Cerebellar nuclear complex (tissue), 1 donor: ENCODE measurements around the gene FOXS1.
"Not testable (repeated sequence)": the region's sequence is repeated elsewhere in the genome, so short reads cannot be mapped to it uniquely, and the experiment has no call there.

ENCODE experiments used
- DNase-seq, 2 experiments: peaks; one replicate each; lab custom pipeline; 2025; lab: John Stamatoyannopoulos, UW

Gene FOXS1

GRCh38 chr20:31840906-31841816, 4.2 kb downstream of the FOXS1 start:
- no peak for DNase-seq

DNA sequence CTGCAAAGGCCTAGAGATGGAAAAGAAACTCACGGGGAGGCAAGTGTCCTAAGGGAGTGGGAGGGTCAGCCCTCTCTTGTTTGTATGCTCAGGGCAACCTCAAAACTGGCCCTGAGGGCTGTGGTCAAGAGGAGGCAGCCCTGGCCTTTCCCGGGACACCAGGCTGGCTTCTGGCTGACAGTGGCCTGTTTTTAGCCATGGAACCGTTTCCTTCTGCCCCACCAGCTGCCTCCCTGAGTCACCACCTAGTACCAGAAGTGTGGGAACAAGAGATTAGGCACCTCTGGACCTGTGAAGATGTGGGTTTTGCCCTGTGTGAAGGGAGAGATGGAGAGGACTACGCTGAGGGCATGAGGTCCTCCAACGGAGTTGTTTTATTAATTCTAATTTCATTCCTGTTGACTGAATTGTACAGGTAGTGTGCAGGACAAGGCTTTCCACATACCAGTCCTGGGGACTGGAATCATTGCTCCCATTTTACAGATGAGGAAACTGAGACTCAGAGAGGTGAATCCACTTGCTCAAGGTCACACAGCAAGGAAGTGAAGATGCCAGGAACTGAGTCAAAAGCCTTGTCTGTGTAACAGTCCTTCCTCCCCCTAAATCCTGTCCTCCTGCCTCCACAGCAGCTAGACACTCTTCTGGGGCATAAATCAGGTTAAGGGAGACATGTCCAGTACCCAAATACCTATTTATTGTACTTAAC, 5.5 kb downstream of the FOXS1 start:
- no peak for DNase-seq

DNA sequence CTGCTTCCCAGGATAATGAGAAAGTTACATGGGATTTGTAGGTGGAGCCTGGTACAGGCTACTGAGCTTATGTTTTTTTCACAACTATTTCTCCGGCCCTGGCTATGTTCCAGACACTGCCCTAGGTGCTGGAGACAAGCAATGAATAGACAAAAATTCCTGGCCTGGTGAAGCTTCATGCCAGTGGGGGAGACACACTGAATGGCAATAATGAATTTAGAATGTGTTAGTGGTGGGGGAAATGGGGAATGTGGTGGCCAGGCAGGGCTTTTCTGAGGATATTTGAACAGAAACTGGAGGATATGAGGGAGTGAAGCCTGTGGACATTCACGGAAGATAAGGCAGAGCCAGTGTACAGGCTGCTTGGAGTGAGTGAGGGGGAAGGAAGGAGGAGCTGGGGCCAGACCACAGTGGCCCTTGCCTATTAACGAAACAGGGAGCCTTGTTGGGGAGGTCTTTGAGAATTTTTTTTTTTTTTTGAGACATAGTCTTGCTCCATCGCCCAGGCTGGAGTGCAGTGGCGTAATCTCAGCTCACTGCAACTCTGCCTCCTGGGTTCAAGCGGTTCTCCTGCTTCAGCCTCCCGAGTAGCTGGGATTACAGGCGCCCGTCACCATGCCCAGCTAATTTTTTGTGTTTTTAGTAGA, 6.6 kb downstream of the FOXS1 start:
- DNase-seq, result no peak

- no peak for DNase-seq
These were observed 7.5 kb downstream of the FOXS1 start for GRCh38 chr20:31837896-31838397.

GRCh38 chr20:31836853-31837608, 8.4 kb downstream of the FOXS1 start:
- no peak for DNase-seq

DNA sequence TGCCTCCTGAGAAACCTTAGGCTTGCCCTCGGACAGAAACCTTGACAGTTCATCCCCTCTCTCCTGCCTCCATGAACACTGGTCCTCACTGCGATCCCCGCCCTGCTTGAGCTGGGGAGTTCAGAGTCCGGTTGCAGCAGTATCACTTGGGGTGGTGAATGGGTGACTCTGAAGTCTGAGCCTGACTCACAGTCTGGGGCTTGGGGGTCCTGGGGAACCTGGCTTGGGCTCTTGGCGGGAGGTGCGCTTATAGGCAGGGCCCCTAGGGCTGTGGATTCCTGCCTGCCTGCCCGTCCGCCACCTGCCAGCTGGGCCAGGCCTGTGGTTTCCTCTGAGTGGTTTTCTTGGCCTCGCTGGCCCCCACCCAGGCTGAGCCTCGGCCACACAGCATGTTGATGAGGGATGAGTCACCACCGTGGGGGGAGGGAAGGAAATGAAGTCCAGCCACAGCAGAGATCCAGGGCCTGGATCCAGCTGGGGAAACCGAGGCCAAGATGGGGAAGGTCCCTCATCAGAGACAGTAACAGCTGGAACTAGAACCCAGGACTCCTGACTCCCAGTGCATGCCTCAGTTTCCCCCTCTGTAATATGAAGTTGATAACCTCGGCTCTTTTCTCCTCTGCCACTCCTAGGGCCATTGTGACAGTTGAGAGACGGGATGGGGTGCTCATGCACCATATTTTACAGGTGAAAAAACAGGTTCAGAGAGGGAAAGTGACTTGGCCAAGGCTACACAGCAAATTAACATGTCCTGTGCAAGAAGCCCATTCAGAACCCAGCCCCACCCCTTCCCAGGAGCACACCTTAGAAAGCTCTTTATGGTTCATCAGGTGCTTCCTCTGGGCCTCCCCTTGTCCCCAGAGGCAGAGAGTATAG, 9.2 kb downstream of the FOXS1 start:
- DNase-seq, result no peak

- no peak for DNase-seq
These were observed 9.8 kb downstream of the FOXS1 start for GRCh38 chr20:31835554-31835953.

DNA sequence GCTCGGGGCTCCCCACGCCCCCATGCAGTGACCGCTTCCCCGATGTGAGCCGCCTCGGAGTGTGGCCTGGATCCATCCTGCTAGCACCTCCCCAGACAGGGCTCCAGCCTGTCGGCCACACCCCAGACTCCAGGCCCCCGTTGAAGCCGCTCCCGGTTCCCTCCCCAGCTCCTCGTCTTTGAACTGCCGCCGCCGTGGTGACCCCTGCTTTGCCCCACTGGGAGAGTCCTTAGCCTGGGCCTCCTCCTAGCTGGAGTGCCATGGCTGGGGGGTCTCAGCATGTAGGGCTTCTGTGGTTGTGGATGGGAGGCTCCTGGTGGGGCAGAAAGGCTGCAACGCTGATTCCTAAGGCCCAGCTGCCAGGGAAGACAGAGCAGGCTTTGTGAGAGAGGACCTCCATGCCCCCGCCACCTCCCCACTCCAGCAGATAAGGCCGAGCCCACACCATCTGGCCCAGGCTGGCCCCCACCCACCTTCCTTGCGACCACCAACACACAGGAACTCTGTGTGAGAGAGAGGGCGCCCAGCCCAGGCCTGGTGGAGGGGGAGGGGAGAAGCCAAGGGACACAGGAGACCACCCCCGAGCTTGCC, 11.4 kb downstream of the FOXS1 start:
- DNase-seq, result no peak

GRCh38 chr20:31833130-31833930, 12.1 kb downstream of the FOXS1 start:
- DNase-seq, result no peak

GRCh38 chr20:31831771-31832306, 13.6 kb downstream of the FOXS1 start:
- DNase-seq, result no peak

DNA sequence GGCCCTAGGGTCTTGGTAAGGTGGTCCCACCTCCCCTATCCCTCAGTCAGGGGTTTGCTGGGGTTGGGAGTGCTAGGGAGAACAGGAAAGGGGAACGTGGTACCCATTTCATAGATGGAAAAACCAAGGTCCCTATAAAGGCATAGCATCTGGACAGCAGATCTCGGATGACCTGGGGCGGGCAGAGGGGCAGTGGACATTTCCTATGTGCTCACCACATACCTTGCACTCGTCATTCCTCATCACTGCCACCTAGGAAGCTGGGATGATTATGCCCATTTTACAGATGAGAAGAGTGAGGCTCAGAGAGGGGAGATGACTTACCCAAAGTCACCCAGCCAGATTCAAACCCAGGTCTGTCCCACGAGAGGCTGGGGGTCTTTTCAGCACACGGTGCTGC, 14.2 kb downstream of the FOXS1 start:
- DNase-seq, result no peak

DNA sequence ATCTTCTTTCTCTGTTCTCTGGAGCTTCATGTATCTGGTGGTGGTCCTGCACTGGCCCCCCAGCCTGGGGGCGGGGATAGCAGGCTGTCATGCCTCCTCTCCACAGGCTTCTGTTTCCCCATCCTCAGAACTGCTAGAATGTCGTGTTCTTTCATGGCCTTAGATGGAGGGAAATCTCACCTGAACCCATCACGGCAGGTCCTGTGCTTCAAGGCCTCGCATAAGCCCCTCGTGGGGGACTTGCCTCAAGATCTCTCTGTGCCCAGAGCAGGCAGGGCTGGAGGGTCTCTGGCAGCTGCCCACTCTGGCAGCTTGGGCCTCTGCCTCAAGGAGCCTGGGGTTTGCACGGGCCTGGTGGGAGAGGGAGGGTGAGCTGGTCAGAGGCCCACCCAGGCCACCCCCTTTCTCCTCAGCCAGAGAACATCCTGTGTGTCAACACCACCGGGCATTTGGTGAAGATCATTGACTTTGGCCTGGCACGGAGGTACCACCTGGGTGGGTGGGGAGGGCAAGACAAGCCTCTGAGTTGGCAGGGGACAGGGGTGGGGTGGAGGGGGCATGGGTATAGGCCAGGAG, 14.9 kb downstream of the FOXS1 start:
- DNase-seq, result no peak

- DNase-seq, result no peak
These were observed 15.7 kb downstream of the FOXS1 start for GRCh38 chr20:31829731-31830130.

- DNase-seq, result not testable (repeated sequence)
These were observed 17.4 kb downstream of the FOXS1 start for GRCh38 chr20:31828016-31828415.

DNA sequence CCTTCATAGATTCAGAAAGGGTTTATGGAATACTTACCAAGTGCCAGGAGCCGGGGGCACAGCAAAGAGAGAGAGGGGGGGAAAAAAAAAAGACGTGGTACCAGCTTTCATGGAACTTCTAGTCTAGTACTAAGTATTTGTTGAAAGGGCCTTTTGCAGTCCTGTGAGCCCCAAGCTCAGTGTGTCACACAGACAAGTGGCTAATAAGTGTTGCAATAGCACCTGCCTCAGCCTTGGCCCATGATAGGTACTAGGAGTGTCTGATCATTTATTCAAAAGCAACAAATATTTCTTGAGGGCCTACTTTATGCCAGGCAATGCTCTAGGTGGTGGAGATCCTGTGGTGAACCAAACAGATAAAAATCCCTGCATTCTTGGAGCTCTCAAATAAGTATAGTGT, 18.3 kb downstream of the FOXS1 start:
- no peak for DNase-seq

GRCh38 chr20:31826074-31826473, 19.3 kb downstream of the FOXS1 start:
- no peak for DNase-seq

GRCh38 chr20:31824554-31825313, 20.7 kb downstream of the FOXS1 start:
- no peak for DNase-seq

- DNase-seq, result no peak
These were observed 21.3 kb downstream of the FOXS1 start for GRCh38 chr20:31824125-31824485.
